Measurements from ENCODE around the gene HP.

HP gene

DNA sequence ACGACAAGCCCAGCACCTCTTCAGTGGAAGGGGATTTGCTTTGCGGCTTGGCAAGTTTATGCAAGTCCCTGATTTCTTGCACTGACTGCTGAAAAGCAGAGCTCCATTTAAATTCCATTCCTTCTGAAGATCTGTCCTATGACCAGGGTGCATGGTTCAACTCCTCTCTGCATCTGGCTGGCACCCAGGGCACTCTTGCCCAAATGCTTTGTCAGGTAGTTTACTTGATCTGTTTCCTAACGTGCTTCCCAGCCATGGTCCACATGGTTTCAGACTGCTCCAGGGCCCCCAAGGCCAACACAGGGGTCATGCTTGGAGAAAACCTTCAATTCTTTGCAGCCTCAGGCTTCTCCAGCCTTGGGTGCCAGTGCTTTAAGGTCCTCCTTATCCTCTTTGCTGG, 11.2 kb upstream of the HP start:
- DNase-seq (ENCODE audit: insufficient read length, low spot score) = no peak
- no peak for TF ChIP-seq CTCF (IDR thresholded peaks at IDR 0.05; ENCODE audit: insufficient read depth, missing control alignments)
- FAIRE-seq = no peak

- FAIRE-seq (no peak), DNase-seq (ENCODE audit: insufficient read length, low spot score) (no peak)
- no peak for TF ChIP-seq CTCF (IDR thresholded peaks at IDR 0.05; ENCODE audit: insufficient read depth, missing control alignments)
Observed at GRCh38 chr16:72043539-72043938, 10.8 kb upstream of the HP start.

GRCh38 chr16:72044296-72044695, 10.0 kb upstream of the HP start:
- TF ChIP-seq CTCF (IDR thresholded peaks at IDR 0.05; ENCODE audit: insufficient read depth, missing control alignments) = no peak
- FAIRE-seq = no peak
- DNase-seq (ENCODE audit: insufficient read length, low spot score) = no peak

DNA sequence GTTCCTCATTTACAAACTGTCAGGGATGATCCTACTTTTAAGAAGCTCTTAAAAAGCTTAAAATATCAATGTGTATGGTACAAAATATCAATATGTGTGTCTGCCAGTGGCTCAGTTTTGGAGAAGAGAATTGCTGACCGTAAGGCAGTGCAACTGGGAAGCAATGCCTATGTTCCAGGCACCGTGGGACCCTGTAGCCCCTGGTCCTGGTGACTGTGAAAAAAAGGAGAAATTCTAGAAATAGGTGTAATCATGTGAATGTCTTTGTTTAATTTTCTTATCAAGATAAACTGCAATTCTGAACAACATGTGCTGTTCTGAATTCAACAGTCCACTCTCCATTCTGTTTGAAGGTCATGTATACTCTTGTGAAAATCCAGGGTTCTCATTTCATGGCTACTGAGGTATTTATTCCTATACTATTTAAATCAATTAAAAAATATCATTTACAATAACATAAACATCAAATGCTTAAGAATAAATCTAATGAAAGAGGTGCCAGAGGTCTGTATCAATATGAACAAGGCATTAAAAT, 9.4 kb upstream of the HP start:
- no peak for FAIRE-seq
- no peak for DNase-seq (ENCODE audit: insufficient read length, low spot score)
- no peak for TF ChIP-seq CTCF (IDR thresholded peaks at IDR 0.05; ENCODE audit: insufficient read depth, missing control alignments)

GRCh38 chr16:72049110-72049509, 5.2 kb upstream of the HP start:
- no peak for TF ChIP-seq CTCF (IDR thresholded peaks at IDR 0.05; ENCODE audit: insufficient read depth, missing control alignments)

GRCh38 chr16:72050769-72051464, 3.4 kb upstream of the HP start:
- DNase-seq (ENCODE audit: insufficient read length, low spot score) = no peak
- no peak for FAIRE-seq
- no peak for TF ChIP-seq CTCF (IDR thresholded peaks at IDR 0.05; ENCODE audit: insufficient read depth, missing control alignments)

More at GRCh38 chr16:72049110-72049509, 5.2 kb upstream of the HP start:
- FAIRE-seq = no peak
- no peak for DNase-seq (ENCODE audit: insufficient read length, low spot score)

DNA sequence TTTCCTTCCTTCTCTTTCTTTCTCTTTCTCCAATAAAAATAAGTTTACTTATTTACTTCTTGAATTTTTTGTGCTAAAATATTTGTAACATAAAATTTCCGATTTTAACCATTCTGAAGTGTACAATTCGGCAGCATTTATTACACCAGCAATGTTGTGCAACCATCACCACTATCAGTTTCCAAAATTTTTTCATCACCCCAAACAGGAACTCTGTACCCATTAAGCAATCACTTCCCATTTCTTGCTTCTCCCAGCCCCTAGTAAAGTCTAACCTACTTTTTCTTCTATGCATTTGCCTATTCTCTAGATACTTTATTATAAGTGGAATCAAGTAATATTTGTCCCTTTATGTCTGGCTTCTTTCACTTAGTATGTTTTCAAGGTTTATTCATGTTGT, 2.5 kb upstream of the HP start:
- DNase-seq (ENCODE audit: insufficient read length, low spot score) = no peak
- FAIRE-seq = no peak
- TF ChIP-seq CTCF (IDR thresholded peaks at IDR 0.05; ENCODE audit: insufficient read depth, missing control alignments) = no peak

Measured in D721Med (cell line).